HG03378 (cell line): ENCODE results near the gene ZP3.
"Not testable (repeated sequence)": the region's sequence is repeated elsewhere in the genome, so short reads cannot be mapped to it uniquely, and the experiment has no call there.

ENCODE experiments used
- ATAC-seq: cut with Tn5 transposase; IDR thresholded peaks from one replicate; pipeline ENCODE4 v1.9.1; 2021; ENCODE audit warnings: mild to moderate bottlenecking, moderate library complexity; ENCODE audit not compliant: unreplicated experiment

ZP3 gene

GRCh38 chr7:76439120-76439888, 14.6 kb downstream of the ZP3 start:
- ATAC-seq: not testable (repeated sequence)

GRCh38 chr7:76440404-76440803, 15.7 kb downstream of the ZP3 start:
- ATAC-seq: not testable (repeated sequence)

- ATAC-seq: peak; percentile 38
Measured at GRCh38 chr7:76441792-76442191, 17.0 kb downstream of the ZP3 start.

- ATAC-seq: not testable (repeated sequence)
Measured at GRCh38 chr7:76442664-76443446, 18.1 kb downstream of the ZP3 start.

GRCh38 chr7:76443846-76444245, 19.1 kb downstream of the ZP3 start:
- not testable (repeated sequence) for ATAC-seq

GRCh38 chr7:76445577-76446008, 20.8 kb downstream of the ZP3 start:
- ATAC-seq: peak; percentile 94

- not testable (repeated sequence) for ATAC-seq
Measured at GRCh38 chr7:76457017-76457416, 32.3 kb downstream of the ZP3 start.

GRCh38 chr7:76458504-76458903, 33.8 kb downstream of the ZP3 start:
- ATAC-seq: not testable (repeated sequence)

GRCh38 chr7:76460767-76461166, 36.0 kb downstream of the ZP3 start:
- not testable (repeated sequence) for ATAC-seq

- peak; percentile 94 for ATAC-seq
Measured at GRCh38 chr7:76461464-76462101, 36.8 kb downstream of the ZP3 start, which contains the start of gene DTX2. Gene DTX2, plus strand, starts transcription at chr7:76461709. Its CDS starts 18,801 bp downstream, at chr7:76480510.

GRCh38 chr7:76462271-76462882, 37.6 kb downstream of the ZP3 start:
- not testable (repeated sequence) for ATAC-seq

GRCh38 chr7:76464959-76465358, 40.2 kb downstream of the ZP3 start:
- not testable (repeated sequence) for ATAC-seq

GRCh38 chr7:76465950-76466349, 41.2 kb downstream of the ZP3 start:
- not testable (repeated sequence) for ATAC-seq

- ATAC-seq: peak; percentile 42
Measured at GRCh38 chr7:76467743-76468404, 43.1 kb downstream of the ZP3 start.

GRCh38 chr7:76471556-76472221, 46.9 kb downstream of the ZP3 start:
- not testable (repeated sequence) for ATAC-seq

- ATAC-seq: not testable (repeated sequence)
Measured at GRCh38 chr7:76473097-76473496, 48.3 kb downstream of the ZP3 start.

- ATAC-seq: not testable (repeated sequence)
Measured at GRCh38 chr7:76476280-76476679, 51.5 kb downstream of the ZP3 start.

- not testable (repeated sequence) for ATAC-seq
Measured at GRCh38 chr7:76476742-76477474, 52.2 kb downstream of the ZP3 start.

GRCh38 chr7:76479628-76480027, 54.9 kb downstream of the ZP3 start:
- not testable (repeated sequence) for ATAC-seq
